GM21723 (cell line): Measurements from ENCODE around the gene ALPK1.

Experiments
- ATAC-seq: cut with Tn5 transposase; IDR thresholded peaks from one replicate; pipeline ENCODE4 v1.9.1; 2021; ENCODE audit warnings: mild to moderate bottlenecking, moderate library complexity; ENCODE audit not compliant: unreplicated experiment

The ALPK1 gene

GRCh38 chr4:112325530-112325929, 28.4 kb downstream of the ALPK1 start:
- no peak for ATAC-seq

- peak; percentile 88 for ATAC-seq
Measured at GRCh38 chr4:112327965-112328733, 31.0 kb downstream of the ALPK1 start.

GRCh38 chr4:112328734-112329130, 31.6 kb downstream of the ALPK1 start:
- ATAC-seq, result no peak

GRCh38 chr4:112329672-112330375, 32.7 kb downstream of the ALPK1 start:
- no peak for ATAC-seq

GRCh38 chr4:112330921-112331320, 33.8 kb downstream of the ALPK1 start:
- ATAC-seq, result no peak

GRCh38 chr4:112332398-112332797, 35.2 kb downstream of the ALPK1 start:
- no peak for ATAC-seq

GRCh38 chr4:112340023-112340422, 42.9 kb downstream of the ALPK1 start:
- no peak for ATAC-seq

GRCh38 chr4:112341033-112341432, 43.9 kb downstream of the ALPK1 start:
- no peak for ATAC-seq

GRCh38 chr4:112343330-112344080, 46.3 kb downstream of the ALPK1 start:
- no peak for ATAC-seq

GRCh38 chr4:112348488-112349158, 51.5 kb downstream of the ALPK1 start:
- ATAC-seq, result no peak

GRCh38 chr4:112352736-112353135, 55.6 kb downstream of the ALPK1 start:
- no peak for ATAC-seq

GRCh38 chr4:112355662-112356061, 58.5 kb downstream of the ALPK1 start:
- ATAC-seq, result no peak

GRCh38 chr4:112357453-112357852, 60.3 kb downstream of the ALPK1 start:
- ATAC-seq, result no peak

- no peak for ATAC-seq
Measured at GRCh38 chr4:112357897-112358296, 60.7 kb downstream of the ALPK1 start.

GRCh38 chr4:112358415-112358814, 61.2 kb downstream of the ALPK1 start:
- no peak for ATAC-seq

GRCh38 chr4:112358952-112359749, 62.0 kb downstream of the ALPK1 start:
- no peak for ATAC-seq

- ATAC-seq, result no peak
Measured at GRCh38 chr4:112361181-112361791, 64.1 kb downstream of the ALPK1 start.

GRCh38 chr4:112370466-112370865, 73.3 kb downstream of the ALPK1 start:
- ATAC-seq, result no peak

- no peak for ATAC-seq
Measured at GRCh38 chr4:112371361-112371760, 74.2 kb downstream of the ALPK1 start.

- no peak for ATAC-seq
Measured at GRCh38 chr4:112374850-112375249, 77.7 kb downstream of the ALPK1 start.
